NCI-H345 (cell line): ENCODE measurements around the gene PRR19.

Experiments
- DNase-seq: peaks from one replicate; lab custom pipeline; 2025; lab: John Stamatoyannopoulos, UW

Gene PRR19

GRCh38 chr19:42349378-42350107 is 47.6 kb downstream of the PRR19 start:
- no peak for DNase-seq

GRCh38 chr19:42350417-42350816 is 48.5 kb downstream of the PRR19 start:
- DNase-seq, result no peak

- DNase-seq, result no peak
Measured at GRCh38 chr19:42351079-42351735, 49.3 kb downstream of the PRR19 start.

- peak; percentile 77 for DNase-seq
Measured at GRCh38 chr19:42352301-42353259, 50.6 kb downstream of the PRR19 start.

- no peak for DNase-seq
Measured at GRCh38 chr19:42353341-42354015, 51.5 kb downstream of the PRR19 start.

GRCh38 chr19:42355896-42356295 is 54.0 kb downstream of the PRR19 start:
- DNase-seq, result no peak

GRCh38 chr19:42356686-42357085 is 54.8 kb downstream of the PRR19 start:
- no peak for DNase-seq

GRCh38 chr19:42357290-42357689 is 55.4 kb downstream of the PRR19 start:
- DNase-seq, result no peak
